NCI-H1092 (cell line): ENCODE data around the gene TSPAN18.

Source experiments
- DNase-seq: peaks from one replicate; lab custom pipeline; 2025; lab: John Stamatoyannopoulos, UW

TSPAN18 gene

GRCh38 chr11:44777209-44778194, 50.7 kb downstream of the TSPAN18 start:
- DNase-seq, result no peak

GRCh38 chr11:44778195-44779100, 51.7 kb downstream of the TSPAN18 start:
- no peak for DNase-seq

- no peak for DNase-seq
These were observed 53.2 kb downstream of the TSPAN18 start for GRCh38 chr11:44779736-44780520.

- no peak for DNase-seq
These were observed 54.3 kb downstream of the TSPAN18 start for GRCh38 chr11:44780940-44781631.

GRCh38 chr11:44781655-44782054, 54.9 kb downstream of the TSPAN18 start:
- DNase-seq, result no peak

GRCh38 chr11:44782478-44782877, 55.7 kb downstream of the TSPAN18 start:
- no peak for DNase-seq

GRCh38 chr11:44784436-44784760, 57.6 kb downstream of the TSPAN18 start:
- no peak for DNase-seq

GRCh38 chr11:44784851-44785250, 58.1 kb downstream of the TSPAN18 start:
- DNase-seq, result no peak

- DNase-seq, result no peak
These were observed 59.3 kb downstream of the TSPAN18 start for GRCh38 chr11:44785856-44786607.

- no peak for DNase-seq
These were observed 60.3 kb downstream of the TSPAN18 start for GRCh38 chr11:44787070-44787469.

- no peak for DNase-seq
These were observed 61.2 kb downstream of the TSPAN18 start for GRCh38 chr11:44787981-44788380.

- DNase-seq, result no peak
These were observed 61.9 kb downstream of the TSPAN18 start for GRCh38 chr11:44788536-44789261.

GRCh38 chr11:44789496-44789895, 62.7 kb downstream of the TSPAN18 start:
- no peak for DNase-seq

GRCh38 chr11:44790211-44790610, 63.4 kb downstream of the TSPAN18 start:
- no peak for DNase-seq

- DNase-seq, result no peak
These were observed 64.7 kb downstream of the TSPAN18 start for GRCh38 chr11:44791316-44791925.

GRCh38 chr11:44792171-44792570, 65.4 kb downstream of the TSPAN18 start:
- no peak for DNase-seq

GRCh38 chr11:44793350-44794090, 66.8 kb downstream of the TSPAN18 start:
- DNase-seq, result no peak

- no peak for DNase-seq
These were observed 69.2 kb downstream of the TSPAN18 start for GRCh38 chr11:44795803-44796535.
